Vagina (tissue), 2 donors: ENCODE results near the gene RARA. TPM values are rescaled to one million over a fixed set of nuclear protein-coding genes. Genes with fewer than 3 reads are reported as not detected.

ENCODE experiments used
- DNase-seq, 2 donors: peaks; one replicate each; pipeline ENCODE4 v3.0.0-alpha.2; 2017; ENCODE audit errors: extremely low spot score in 2 of 2
- H3K27ac ChIP-seq: fragments of 200-600 bp; sonication (generic); one replicate; pipeline ENCODE4 v1.5.1; 2019
- H3K27me3 ChIP-seq: fragments of 200-600 bp; sonication (generic); one replicate; pipeline ENCODE4 v1.5.1; 2019
- H3K36me3 ChIP-seq, 2 donors: fragments of 200-600 bp; sonication (generic); one replicate each; pipeline ENCODE4 v1.5.1; 2017 to 2019
- H3K4me1 ChIP-seq: fragments of 200-600 bp; sonication (generic); one replicate; pipeline ENCODE4 v1.5.1; 2019
- H3K4me3 ChIP-seq, 2 donors: fragments of 200-600 bp; sonication (generic); 1 replicate in 1 of 2; 2 replicates in 1 of 2; pipeline ENCODE4 v1.5.1; 2016 to 2019
- H3K9me3 ChIP-seq: fragments of 200-600 bp; sonication (generic); one replicate; pipeline ENCODE4 v1.5.1; 2019
- POLR2A ChIP-seq, 2 donors: fragments of 450-650 bp; IDR thresholded peaks; one replicate each; pipeline ENCODE4 v1.6.1; 2017; ENCODE audit warnings: antibody characterized with exemption in 2 of 2, mild to moderate bottlenecking in 2 of 2, moderate library complexity in 2 of 2
- POLR2AphosphoS5 ChIP-seq, 2 donors: sonication (generic); formaldehyde crosslinking; IDR thresholded peaks; one replicate each; pipeline ENCODE4 v1.9.0; 2017; ENCODE audit warnings: antibody characterized with exemption in 2 of 2, mild to moderate bottlenecking in 2 of 2, low read depth in 1 of 2; ENCODE audit not compliant: insufficient read depth in 1 of 2
- intact Hi-C: fragments of 100-400 bp; cut with DNase I; formaldehyde crosslinking; loops from one replicate; pipeline ENCODE4 v1.15.1; 2023
- total RNA-seq: library from RNA; depleted of rRNA; stranded (reverse); fragments of >200 nt; gene quantifications from one replicate; pipeline ENCODE4 v1.2.3, GENCODE V29; 2016
- TF ChIP-seq, protein P1 (sequence below), 3 experiments: fragments of 450-650 bp in 2 of 3; fragments of 200-600 bp in 1 of 3; sonication (generic) in 1 of 3; IDR thresholded peaks; one replicate each; pipeline ENCODE4 v1.5.1; 2017 to 2019; ENCODE audit warnings: antibody characterized with exemption in 3 of 3, mild to moderate bottlenecking in 2 of 3, moderate library complexity in 2 of 3

Gene RARA
- total RNA-seq, 1 donor from 2014 or later: 58.9 TPM

DNA sequence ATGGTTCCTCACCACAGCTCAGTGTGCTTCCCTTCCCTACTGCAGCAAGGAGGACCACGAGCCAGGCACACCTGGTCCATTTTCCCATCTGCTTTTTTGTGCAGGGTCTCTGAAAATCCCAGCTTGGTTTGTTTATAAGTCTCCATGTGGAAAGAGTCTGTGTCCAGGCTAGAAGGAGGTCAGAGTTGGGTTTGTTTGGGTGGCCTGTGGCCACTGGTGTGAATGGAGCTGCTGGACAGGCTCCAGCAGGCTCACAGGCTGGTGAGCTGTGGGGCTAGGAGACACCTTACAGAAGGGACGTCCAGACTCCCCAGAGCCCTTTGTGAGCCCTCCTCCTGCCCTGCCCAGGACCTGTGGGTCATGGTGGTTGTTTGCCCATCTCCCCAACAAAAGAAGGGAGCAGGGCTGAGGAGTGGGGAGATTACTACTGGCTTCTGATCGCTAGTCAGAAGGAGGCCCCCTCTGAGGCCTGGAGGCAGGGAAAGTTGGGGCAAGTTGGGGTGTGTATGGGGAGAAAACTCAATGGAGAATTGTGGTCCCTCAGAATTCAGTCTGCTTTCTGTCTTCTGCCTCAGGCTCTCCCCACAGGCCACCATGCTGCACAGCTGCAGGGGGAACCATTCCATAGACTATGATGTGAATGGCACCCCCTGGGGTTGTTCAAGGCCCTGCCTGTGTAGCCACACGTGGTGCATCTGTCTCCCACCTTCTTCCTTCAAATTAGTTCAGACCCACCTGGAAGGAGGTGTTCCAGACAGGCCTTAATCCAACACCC lies 4.1 kb downstream of the RARA start:
- H3K9me3 ChIP-seq: no peaks in the 10 kb centered on the region
- H3K27me3 ChIP-seq: no peaks in the 10 kb centered on the region
- no peak for TF ChIP-seq POLR2A (IDR thresholded peaks at IDR 0.05)
- H3K27ac ChIP-seq: peak overlapping the region; percentile 70
- H3K4me3 ChIP-seq: no peak overlapping the region
- intact Hi-C loops: no loop called here
- no peaks in the 10 kb centered on the region for H3K36me3 ChIP-seq
- DNase-seq: no peak
- peaks cover 98% of the 10 kb centered on the region for H3K4me1 ChIP-seq

DNA sequence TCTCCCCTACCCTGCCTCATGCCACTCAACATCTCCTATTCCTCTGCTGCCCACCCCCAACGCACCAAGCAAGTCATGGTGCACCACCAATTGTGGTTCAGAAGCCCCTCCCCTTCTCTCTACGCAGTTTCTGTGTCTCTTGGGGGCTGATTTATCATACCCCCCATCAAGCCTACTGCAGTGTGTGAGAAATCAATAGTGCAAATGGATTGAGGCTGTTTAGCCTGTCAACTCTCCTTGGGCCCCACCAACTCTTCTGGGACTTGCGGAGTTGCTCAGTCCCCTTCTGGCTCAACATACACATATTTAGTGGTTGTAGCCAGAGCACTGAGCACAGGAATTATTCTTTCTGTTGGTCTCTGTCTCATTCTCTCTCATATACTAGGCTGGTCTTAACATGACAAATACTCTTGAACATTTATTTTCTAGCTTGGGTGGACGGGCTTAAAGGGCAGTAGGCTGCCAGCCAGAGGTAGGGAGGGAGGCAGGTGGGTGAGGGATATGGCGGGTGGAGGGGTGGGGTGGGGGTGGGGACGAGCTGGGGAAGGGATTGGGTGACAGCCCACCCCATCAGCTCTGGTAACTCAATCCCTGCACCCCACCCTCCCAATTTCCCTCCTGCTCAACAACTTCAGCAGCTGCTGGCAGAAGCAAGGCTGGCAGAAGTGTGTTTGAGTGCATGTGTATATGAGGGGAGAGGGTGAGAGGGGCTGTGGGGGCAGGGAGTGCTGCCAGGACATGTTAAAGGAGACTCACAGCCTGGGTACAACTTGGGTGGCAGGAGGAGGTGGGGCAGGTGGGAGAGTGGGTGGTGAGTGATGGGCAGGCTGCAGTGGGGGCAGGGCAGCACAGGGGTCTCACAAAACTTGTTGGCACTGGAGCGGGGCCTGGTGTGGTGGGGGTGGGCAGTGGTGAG lies 4.9 kb downstream of the RARA start:
- Histone ChIP-seq H3K27ac (peak overlapping the region; percentile 1), H3K4me3 (no peak overlapping the region), H3K27me3 (no peaks in the 10 kb centered on the region), H3K36me3 (no peaks in the 10 kb centered on the region), H3K9me3 (no peaks in the 10 kb centered on the region), H3K4me1 (peaks cover 94% of the 10 kb centered on the region)
- TF ChIP-seq, protein P1, sequence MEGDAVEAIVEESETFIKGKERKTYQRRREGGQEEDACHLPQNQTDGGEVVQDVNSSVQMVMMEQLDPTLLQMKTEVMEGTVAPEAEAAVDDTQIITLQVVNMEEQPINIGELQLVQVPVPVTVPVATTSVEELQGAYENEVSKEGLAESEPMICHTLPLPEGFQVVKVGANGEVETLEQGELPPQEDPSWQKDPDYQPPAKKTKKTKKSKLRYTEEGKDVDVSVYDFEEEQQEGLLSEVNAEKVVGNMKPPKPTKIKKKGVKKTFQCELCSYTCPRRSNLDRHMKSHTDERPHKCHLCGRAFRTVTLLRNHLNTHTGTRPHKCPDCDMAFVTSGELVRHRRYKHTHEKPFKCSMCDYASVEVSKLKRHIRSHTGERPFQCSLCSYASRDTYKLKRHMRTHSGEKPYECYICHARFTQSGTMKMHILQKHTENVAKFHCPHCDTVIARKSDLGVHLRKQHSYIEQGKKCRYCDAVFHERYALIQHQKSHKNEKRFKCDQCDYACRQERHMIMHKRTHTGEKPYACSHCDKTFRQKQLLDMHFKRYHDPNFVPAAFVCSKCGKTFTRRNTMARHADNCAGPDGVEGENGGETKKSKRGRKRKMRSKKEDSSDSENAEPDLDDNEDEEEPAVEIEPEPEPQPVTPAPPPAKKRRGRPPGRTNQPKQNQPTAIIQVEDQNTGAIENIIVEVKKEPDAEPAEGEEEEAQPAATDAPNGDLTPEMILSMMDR (IDR thresholded peaks at IDR 0.05): no peak
- TF ChIP-seq POLR2A (IDR thresholded peaks at IDR 0.05) (no peak), POLR2AphosphoS5 (IDR thresholded peaks at IDR 0.05; ENCODE audit: insufficient read depth in 1 of 2, low read depth in 1 of 2) (no peak)
- intact Hi-C loops: no loop called here
- DNase-seq: no peak

DNA sequence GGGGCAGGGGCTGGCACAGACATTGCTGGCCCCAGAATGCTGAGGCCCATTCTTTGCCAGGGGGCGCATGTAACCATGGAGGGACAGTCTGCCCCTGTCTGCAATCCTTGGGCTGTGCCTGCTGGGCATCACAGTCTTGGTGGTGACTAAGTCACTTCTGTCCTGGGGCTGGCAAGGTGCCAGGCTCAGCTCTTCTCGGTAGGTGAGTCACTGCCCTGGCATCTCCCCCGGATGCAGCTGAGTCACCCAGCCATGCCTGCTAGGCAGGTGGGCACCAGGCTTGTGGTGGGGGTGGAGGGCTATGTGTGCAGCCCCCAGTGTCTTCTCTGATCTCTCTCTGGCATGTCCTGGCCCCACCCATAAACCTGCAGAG lies 5.6 kb downstream of the RARA start:
- Histone ChIP-seq H3K27me3 (no peaks in the 10 kb centered on the region), H3K27ac (peak overlapping the region; percentile 1), H3K4me3 (no peak overlapping the region), H3K4me1 (peaks cover 94% of the 10 kb centered on the region), H3K9me3 (no peaks in the 10 kb centered on the region), H3K36me3 (no peaks in the 10 kb centered on the region)
- TF ChIP-seq POLR2A (IDR thresholded peaks at IDR 0.05) (no peak), POLR2AphosphoS5 (IDR thresholded peaks at IDR 0.05; ENCODE audit: insufficient read depth in 1 of 2, low read depth in 1 of 2) (peak; percentile 70 to 74)
- TF ChIP-seq, protein P1 (IDR thresholded peaks at IDR 0.05): no peak
- DNase-seq: peak in 1 of 2 donors; percentile 93
- intact Hi-C loops: no loop called here

DNA sequence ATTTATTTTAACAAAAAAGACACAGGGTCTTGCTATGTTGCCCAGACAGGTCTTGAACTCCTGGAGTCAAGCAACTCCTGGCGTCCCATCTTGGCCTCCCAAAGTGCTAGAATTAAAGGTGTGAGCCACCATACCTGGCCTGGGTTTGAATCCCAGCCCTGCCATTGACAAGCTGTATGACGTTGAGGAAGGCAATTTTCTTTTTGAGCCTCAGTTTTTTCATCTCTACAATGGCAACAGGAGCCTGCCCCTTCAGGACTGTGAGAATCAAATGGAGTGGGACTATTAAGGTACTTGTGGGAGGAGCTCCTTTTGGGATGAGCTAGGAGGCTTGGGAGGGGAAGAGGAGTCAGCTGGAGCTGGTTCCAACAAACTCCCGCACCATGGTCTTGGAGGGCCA lies 6.2 kb downstream of the RARA start:
- peak overlapping the region; percentile 96 for H3K27ac ChIP-seq
- DNase-seq: no peak
- H3K4me3 ChIP-seq: no peak overlapping the region
- TF ChIP-seq, protein P1 (IDR thresholded peaks at IDR 0.05): no peak
- TF ChIP-seq POLR2AphosphoS5 (IDR thresholded peaks at IDR 0.05; ENCODE audit: insufficient read depth in 1 of 2, low read depth in 1 of 2) (no peak), POLR2A (IDR thresholded peaks at IDR 0.05) (no peak)
- H3K9me3 ChIP-seq: no peaks in the 10 kb centered on the region
- peaks cover 94% of the 10 kb centered on the region for H3K4me1 ChIP-seq
- no peaks in the 10 kb centered on the region for H3K27me3 ChIP-seq
- intact Hi-C loops: no loop called here
- no peaks in the 10 kb centered on the region for H3K36me3 ChIP-seq

DNA sequence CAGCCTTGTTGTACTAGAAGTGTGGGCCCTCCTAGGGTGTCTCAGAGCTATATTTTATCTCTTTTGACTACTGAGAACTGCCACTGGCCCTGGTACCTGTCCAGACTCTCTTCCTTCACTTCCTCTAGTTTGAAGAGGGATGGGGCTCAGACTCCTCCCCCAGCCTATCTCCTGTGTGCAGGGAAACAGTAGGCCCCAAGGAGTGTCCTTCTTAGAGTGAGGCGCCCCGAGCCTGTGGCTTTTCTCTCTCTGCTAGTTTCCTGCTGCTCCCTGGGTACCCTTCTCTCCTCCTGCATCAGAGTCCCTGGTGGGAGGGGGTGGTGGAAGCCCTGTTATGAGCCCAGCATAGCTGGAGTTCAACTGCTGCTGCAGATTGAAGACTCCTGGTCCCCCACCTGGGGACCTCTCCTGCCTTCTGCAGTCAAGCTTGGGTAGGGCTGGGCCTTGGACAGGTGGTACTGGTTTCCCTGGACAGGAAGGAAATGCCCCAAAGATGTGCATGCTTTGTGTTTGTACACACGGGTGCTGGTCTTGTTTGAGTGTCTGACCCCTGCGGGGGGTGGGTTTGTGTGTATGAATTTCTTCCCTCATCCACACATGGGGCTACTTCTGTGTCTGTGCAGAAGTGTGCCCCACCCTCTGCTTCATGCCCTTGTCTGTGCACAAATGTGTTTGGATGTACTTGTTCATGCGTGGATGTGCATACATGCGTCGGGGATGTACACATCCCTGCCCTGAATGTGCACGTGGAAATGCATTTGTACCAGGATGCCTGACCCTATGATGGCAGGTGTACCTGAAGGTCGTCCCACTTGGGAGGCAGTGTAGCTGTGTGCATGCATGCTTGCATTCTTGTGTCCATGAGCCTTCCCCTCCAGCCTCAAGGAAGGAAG lies 6.9 kb downstream of the RARA start:
- no peak for DNase-seq
- Histone ChIP-seq H3K27me3 (no peaks in the 10 kb centered on the region), H3K4me3 (peak overlapping the region; percentile 80 to 86)

More for the DNA sequence above, 6.9 kb downstream of the RARA start:
- no peaks in the 10 kb centered on the region for H3K9me3 ChIP-seq
- no peak for TF ChIP-seq POLR2A (IDR thresholded peaks at IDR 0.05)
- TF ChIP-seq POLR2AphosphoS5 (IDR thresholded peaks at IDR 0.05; ENCODE audit: insufficient read depth in 1 of 2, low read depth in 1 of 2): no peak
- TF ChIP-seq, protein P1 (IDR thresholded peaks at IDR 0.05): no peak
- no peaks in the 10 kb centered on the region for H3K36me3 ChIP-seq
- intact Hi-C loops: no loop called here
- H3K4me1 ChIP-seq: peaks cover 94% of the 10 kb centered on the region
- H3K27ac ChIP-seq: peak overlapping the region; percentile 96
